ENCODE results near the gene NDC80. TPM values are rescaled to one million over a fixed set of nuclear protein-coding genes. Genes with fewer than 3 reads are reported as not detected.
A peak's percentile ranks its signal among the peaks of the same experiment; 100 is the strongest.
"Not testable (repeated sequence)": the region's sequence is repeated elsewhere in the genome, so short reads cannot be mapped to it uniquely, and the experiment has no call there.

The NDC80 gene
- total RNA-seq, 3 donors from 2014 or later (not counting 1 experiment from before 2014, with no cell fraction given): 3.4 to 6.5 (median 5.5) TPM

- peak overlapping the region; percentile 98 for H3K27ac ChIP-seq (ENCODE audit: low read length)
- Mint-ChIP-seq H3K9me3 (peaks cover 0 to 2% of the 10 kb centered on the region in 2 donors), H3K27ac (peak overlapping the region; percentile 96 to 97), H3K27me3 (ENCODE audit: low read depth in 2 of 2) (no peaks in the 10 kb centered on the region), H3K4me1 (peaks cover 46 to 47% of the 10 kb centered on the region in 2 donors), H3K4me3 (peak overlapping the region; percentile 96), H3K36me3 (no peaks in the 10 kb centered on the region)
- intact Hi-C loops (cut with micrococcal nuclease): loop anchor here (1.0 to 5.0 kb wide), 5 partner anchors 21 to 315 kb away; partner anchors contain the start of genes METTL4 and NDC80
- no peaks in the 10 kb centered on the region for H3K9me3 ChIP-seq (ENCODE audit: control insufficient read depth, insufficient read depth, low read length)
- no peak for ATAC-seq
- peak overlapping the region; percentile 100 for H3K4me3 ChIP-seq (ENCODE audit: low read length)
- no peaks in the 10 kb centered on the region for H3K36me3 ChIP-seq (ENCODE audit: control insufficient read depth, insufficient read depth, low read length)
- under 1% methylated on average over 9 of the region's 12 CpGs for WGBS (ENCODE audit: insufficient coverage)
- no peaks in the 10 kb centered on the region for H3K27me3 ChIP-seq (ENCODE audit: control insufficient read depth, insufficient read depth, low read length)
- TF ChIP-seq CTCF (IDR thresholded peaks at IDR 0.05): no peak
- peaks cover 22% of the 10 kb centered on the region for H3K4me1 ChIP-seq (ENCODE audit: control insufficient read depth, insufficient read depth, low read length)
- no peak for DNase-seq
Observed at GRCh38 chr18:2656981-2657512, 85.7 kb downstream of the NDC80 start.

GRCh38 chr18:2657788-2658458 is 86.6 kb downstream of the NDC80 start:
- whole genome bisulfite sequencing (ENCODE audit: insufficient coverage): 63% methylated on average over 9 of the region's 12 CpGs
- Mint-ChIP-seq H3K4me1 (peaks cover 51 to 56% of the 10 kb centered on the region in 2 donors), H3K9me3 (peaks cover 0 to 2% of the 10 kb centered on the region in 2 donors), H3K36me3 (no peaks in the 10 kb centered on the region), H3K4me3 (peak overlapping the region; percentile 96), H3K27me3 (ENCODE audit: low read depth in 2 of 2) (no peaks in the 10 kb centered on the region), H3K27ac (peak overlapping the region; percentile 96 to 97)
- intact Hi-C loops (cut with micrococcal nuclease): loop anchor here (5.0 kb wide), 3 partner anchors 34 to 314 kb away; no protein-coding TSS in a partner anchor
- Histone ChIP-seq H3K4me1 (ENCODE audit: control insufficient read depth, insufficient read depth, low read length) (peaks cover 22% of the 10 kb centered on the region), H3K9me3 (ENCODE audit: control insufficient read depth, insufficient read depth, low read length) (no peaks in the 10 kb centered on the region), H3K27me3 (ENCODE audit: control insufficient read depth, insufficient read depth, low read length) (no peaks in the 10 kb centered on the region), H3K36me3 (ENCODE audit: control insufficient read depth, insufficient read depth, low read length) (no peaks in the 10 kb centered on the region), H3K4me3 (ENCODE audit: low read length) (peak overlapping the region; percentile 100), H3K27ac (ENCODE audit: low read length) (peak overlapping the region; percentile 98)
- DNase-seq: peak in 1 of 2 donors; percentile 50
- TF ChIP-seq CTCF (IDR thresholded peaks at IDR 0.05): no peak
- no peak for ATAC-seq

- WGBS (ENCODE audit: insufficient coverage): 94% methylated on average over 2 of the region's 3 CpGs
- peaks cover 69 to 70% of the 10 kb centered on the region in 2 donors for H3K4me1 Mint-ChIP-seq
- intact Hi-C loops (cut with micrococcal nuclease); DNase-seq; H3K36me3 ChIP-seq (ENCODE audit: control insufficient read depth, insufficient read depth, low read length); ATAC-seq; H3K27me3 ChIP-seq (ENCODE audit: control insufficient read depth, insufficient read depth, low read length); H3K36me3 Mint-ChIP-seq; H3K4me3 Mint-ChIP-seq; H3K27ac ChIP-seq (ENCODE audit: low read length); H3K27me3 Mint-ChIP-seq (ENCODE audit: low read depth in 2 of 2); H3K9me3 Mint-ChIP-seq; H3K4me3 ChIP-seq (ENCODE audit: low read length); H3K9me3 ChIP-seq (ENCODE audit: control insufficient read depth, insufficient read depth, low read length): not testable (repeated sequence)
- H3K4me1 ChIP-seq (ENCODE audit: control insufficient read depth, insufficient read depth, low read length): peaks cover 24% of the 10 kb centered on the region
- peak overlapping the region; percentile 39 to 66 for H3K27ac Mint-ChIP-seq
Observed at GRCh38 chr18:2660849-2661248, 89.5 kb downstream of the NDC80 start.

GRCh38 chr18:2662288-2662687 is 90.9 kb downstream of the NDC80 start:
- ATAC-seq; H3K27me3 Mint-ChIP-seq (ENCODE audit: low read depth in 2 of 2); intact Hi-C loops (cut with micrococcal nuclease); H3K27ac ChIP-seq (ENCODE audit: low read length); H3K4me3 ChIP-seq (ENCODE audit: low read length); H3K27me3 ChIP-seq (ENCODE audit: control insufficient read depth, insufficient read depth, low read length); DNase-seq; H3K36me3 Mint-ChIP-seq; H3K9me3 ChIP-seq (ENCODE audit: control insufficient read depth, insufficient read depth, low read length); H3K4me3 Mint-ChIP-seq; H3K9me3 Mint-ChIP-seq: not testable (repeated sequence)
- peak overlapping the region; percentile 64 to 83 for H3K27ac Mint-ChIP-seq
- 65% methylated on average over 3 of the region's 7 CpGs for WGBS (ENCODE audit: insufficient coverage)
- H3K36me3 ChIP-seq (ENCODE audit: control insufficient read depth, insufficient read depth, low read length): peaks cover 11% of the 10 kb centered on the region
- H3K4me1 Mint-ChIP-seq: peaks cover 67 to 74% of the 10 kb centered on the region in 2 donors
- peaks cover 24% of the 10 kb centered on the region for H3K4me1 ChIP-seq (ENCODE audit: control insufficient read depth, insufficient read depth, low read length)
